ENCODE measurements around the gene SAP30. TPM values are rescaled to one million over a fixed set of nuclear protein-coding genes. Genes with fewer than 3 reads are reported as not detected.

The SAP30 gene
- total RNA-seq, 1 experiment from 2014 or later = 11.4 TPM

DNA sequence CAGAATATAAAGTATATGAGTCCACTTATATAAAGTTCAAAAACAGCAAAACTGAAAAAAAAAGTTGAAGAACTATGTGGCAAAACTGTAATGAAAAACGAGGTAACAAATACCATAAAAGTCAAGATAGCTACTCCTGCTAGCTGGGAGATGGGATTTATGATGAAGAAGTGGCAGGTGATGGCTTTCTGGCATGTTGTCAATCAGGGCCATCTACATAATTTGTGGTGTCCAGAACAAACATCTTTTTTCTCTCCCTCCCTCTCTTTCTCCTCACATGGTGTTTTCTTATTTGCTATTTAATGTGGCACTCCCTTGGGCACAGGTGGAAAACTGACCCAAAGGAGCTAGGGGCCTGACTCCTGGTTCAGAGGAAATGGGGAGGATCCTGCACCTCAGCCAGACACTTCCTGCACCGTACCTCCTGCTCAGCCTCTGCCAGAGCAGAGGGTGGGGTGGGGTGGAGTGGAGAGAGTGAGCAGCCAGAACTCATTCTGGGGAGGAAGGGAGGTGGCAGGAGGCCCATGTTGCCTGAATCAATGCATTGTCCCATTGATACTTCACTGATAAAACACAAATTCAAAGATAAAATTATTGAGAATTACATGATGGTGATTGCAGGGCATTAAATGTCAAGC lies 5.3 kb upstream of the SAP30 start:
- H3K4me1 ChIP-seq (replicated peaks; ENCODE audit: insufficient read depth) = no peaks in the 10 kb centered on the region
- H2AFZ ChIP-seq = no peak overlapping the region
- no peaks in the 10 kb centered on the region for H3K27me3 ChIP-seq (ENCODE audit: insufficient read depth, low read depth)
- no peaks in the 10 kb centered on the region for H3K9me3 ChIP-seq (ENCODE audit: insufficient read depth, low read depth)
- no peak overlapping the region for H3K4me2 ChIP-seq
- intact Hi-C loops (cut with micrococcal nuclease; ENCODE audit: unreplicated experiment) = no loop called here
- no TSS peak for BruUV-seq (replicated peaks)
- no peaks in the 10 kb centered on the region for H4K20me1 ChIP-seq (ENCODE audit: insufficient read depth)
- no peaks in the 10 kb centered on the region for H3K9me2 ChIP-seq (ENCODE audit: insufficient read depth)
- POLR2A ChIA-PET (ENCODE audit: unreplicated experiment) = no interaction called here
- H3K79me2 ChIP-seq (ENCODE audit: low read depth) = no peaks in the 10 kb centered on the region
- H3F3A ChIP-seq (ENCODE audit: insufficient read depth, low read depth) = 0 out of 2 replicates have a peak, but pooled peaks cover 3% of the 10 kb centered on the region
- no peak overlapping the region for H3K4me3 ChIP-seq
- DNase-seq = no peak
- no peak for TF ChIP-seq EZH2 (IDR thresholded peaks at IDR 0.05; ENCODE audit: low read depth)
- TF ChIP-seq, protein P1, sequence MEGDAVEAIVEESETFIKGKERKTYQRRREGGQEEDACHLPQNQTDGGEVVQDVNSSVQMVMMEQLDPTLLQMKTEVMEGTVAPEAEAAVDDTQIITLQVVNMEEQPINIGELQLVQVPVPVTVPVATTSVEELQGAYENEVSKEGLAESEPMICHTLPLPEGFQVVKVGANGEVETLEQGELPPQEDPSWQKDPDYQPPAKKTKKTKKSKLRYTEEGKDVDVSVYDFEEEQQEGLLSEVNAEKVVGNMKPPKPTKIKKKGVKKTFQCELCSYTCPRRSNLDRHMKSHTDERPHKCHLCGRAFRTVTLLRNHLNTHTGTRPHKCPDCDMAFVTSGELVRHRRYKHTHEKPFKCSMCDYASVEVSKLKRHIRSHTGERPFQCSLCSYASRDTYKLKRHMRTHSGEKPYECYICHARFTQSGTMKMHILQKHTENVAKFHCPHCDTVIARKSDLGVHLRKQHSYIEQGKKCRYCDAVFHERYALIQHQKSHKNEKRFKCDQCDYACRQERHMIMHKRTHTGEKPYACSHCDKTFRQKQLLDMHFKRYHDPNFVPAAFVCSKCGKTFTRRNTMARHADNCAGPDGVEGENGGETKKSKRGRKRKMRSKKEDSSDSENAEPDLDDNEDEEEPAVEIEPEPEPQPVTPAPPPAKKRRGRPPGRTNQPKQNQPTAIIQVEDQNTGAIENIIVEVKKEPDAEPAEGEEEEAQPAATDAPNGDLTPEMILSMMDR (conservative IDR thresholded peaks at IDR 0.05) = no peak
- CTCF ChIA-PET = no interaction called here
- H3K27ac ChIP-seq = no peak overlapping the region
- H3K36me3 ChIP-seq (ENCODE audit: low read depth) = no peaks in the 10 kb centered on the region

DNA sequence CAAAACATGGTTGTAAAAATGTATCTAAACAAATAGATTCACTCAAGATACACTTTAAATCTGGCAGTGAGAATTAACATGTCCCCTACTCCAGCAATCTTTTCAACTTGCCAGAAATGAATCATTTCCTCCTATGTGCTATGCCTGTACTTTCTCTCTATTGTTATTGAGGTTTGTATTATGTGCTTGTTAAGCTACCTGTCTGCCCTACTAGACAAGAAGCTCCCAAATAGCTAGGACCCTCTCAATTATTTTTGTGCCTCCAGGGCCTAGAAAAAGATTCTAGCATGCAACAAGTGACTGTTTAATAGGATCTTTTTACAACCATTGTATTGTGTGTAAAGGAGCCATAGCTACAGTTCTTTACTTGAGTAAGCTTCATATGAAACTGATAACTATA lies 3.5 kb upstream of the SAP30 start:
- H3K4me1 ChIP-seq (replicated peaks; ENCODE audit: insufficient read depth) = no peaks in the 10 kb centered on the region
- CTCF ChIA-PET = no interaction called here
- POLR2A ChIA-PET (ENCODE audit: unreplicated experiment) = no interaction called here
- TF ChIP-seq, protein P1 (conservative IDR thresholded peaks at IDR 0.05) = no peak
- TF ChIP-seq EZH2 (IDR thresholded peaks at IDR 0.05; ENCODE audit: low read depth) = no peak
- no peaks in the 10 kb centered on the region for H3K27me3 ChIP-seq (ENCODE audit: insufficient read depth, low read depth)
- BruUV-seq (replicated peaks) = no TSS peak
- no peaks in the 10 kb centered on the region for H3K36me3 ChIP-seq (ENCODE audit: low read depth)
- no peaks in the 10 kb centered on the region for H3K9me3 ChIP-seq (ENCODE audit: insufficient read depth, low read depth)
- no peak overlapping the region for H2AFZ ChIP-seq
- no peak for DNase-seq
- intact Hi-C loops (cut with micrococcal nuclease; ENCODE audit: unreplicated experiment) = no loop called here
- H3K4me2 ChIP-seq = no peak overlapping the region
- no peak overlapping the region for H3K27ac ChIP-seq
- 0 out of 2 replicates have a peak, but pooled peaks cover 3% of the 10 kb centered on the region for H3F3A ChIP-seq (ENCODE audit: insufficient read depth, low read depth)
- no peaks in the 10 kb centered on the region for H3K79me2 ChIP-seq (ENCODE audit: low read depth)
- no peaks in the 10 kb centered on the region for H3K9me2 ChIP-seq (ENCODE audit: insufficient read depth)
- H4K20me1 ChIP-seq (ENCODE audit: insufficient read depth) = no peaks in the 10 kb centered on the region
- H3K4me3 ChIP-seq = no peak overlapping the region

DNA sequence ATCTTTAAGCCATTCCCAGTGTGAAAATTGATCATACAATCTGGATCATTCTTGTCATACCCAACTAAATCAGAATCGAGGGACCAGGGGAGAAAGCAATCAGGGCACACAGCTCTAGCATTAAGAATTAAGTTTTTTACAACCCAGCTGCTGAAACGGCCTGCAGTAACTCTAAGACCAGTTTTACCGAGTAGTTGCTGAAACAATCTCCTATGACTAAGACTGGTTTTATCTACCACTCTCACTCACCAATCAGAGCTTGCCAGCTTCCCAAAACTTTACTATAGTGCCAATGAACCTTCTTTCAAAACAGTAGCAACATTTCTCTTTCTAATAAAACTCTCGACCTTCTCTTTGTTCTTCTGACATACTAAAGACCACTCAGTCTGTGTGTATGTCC lies 2.8 kb upstream of the SAP30 start:
- H3K9me2 ChIP-seq (ENCODE audit: insufficient read depth) = no peaks in the 10 kb centered on the region
- ChIA-PET CTCF (no interaction called here), POLR2A (ENCODE audit: unreplicated experiment) (no interaction called here)
- intact Hi-C loops (cut with micrococcal nuclease; ENCODE audit: unreplicated experiment) = loop anchor here (2.0 kb wide), 1 partner anchor 15 kb away; no protein-coding TSS in a partner anchor
- H3K79me2 ChIP-seq (ENCODE audit: low read depth) = 0 out of 2 replicates have a peak, but pooled peaks cover 2% of the 10 kb centered on the region
- no peaks in the 10 kb centered on the region for H3K36me3 ChIP-seq (ENCODE audit: low read depth)
- no peak overlapping the region for H2AFZ ChIP-seq
- no peak for DNase-seq
- no peaks in the 10 kb centered on the region for H3K27me3 ChIP-seq (ENCODE audit: insufficient read depth, low read depth)
- no peaks in the 10 kb centered on the region for H3K9me3 ChIP-seq (ENCODE audit: insufficient read depth, low read depth)
- H3K4me3 ChIP-seq = no peak overlapping the region
- 0 out of 2 replicates have a peak, but pooled peaks cover 3% of the 10 kb centered on the region for H3F3A ChIP-seq (ENCODE audit: insufficient read depth, low read depth)
- H4K20me1 ChIP-seq (ENCODE audit: insufficient read depth) = no peaks in the 10 kb centered on the region
- no peak overlapping the region for H3K4me2 ChIP-seq
- TF ChIP-seq, protein P1 (conservative IDR thresholded peaks at IDR 0.05) = no peak
- TF ChIP-seq EZH2 (IDR thresholded peaks at IDR 0.05; ENCODE audit: low read depth) = no peak
- no peak overlapping the region for H3K27ac ChIP-seq
- H3K4me1 ChIP-seq (replicated peaks; ENCODE audit: insufficient read depth) = no peaks in the 10 kb centered on the region
- BruUV-seq (replicated peaks) = no TSS peak

Data from PC-9 (cell line).